Measurements from ENCODE around the gene SYNE2. TPM values are rescaled to one million over a fixed set of nuclear protein-coding genes. Genes with fewer than 3 reads are reported as not detected.
A peak's percentile ranks its signal among the peaks of the same experiment; 100 is the strongest.
"Not testable (repeated sequence)": the region's sequence is repeated elsewhere in the genome, so short reads cannot be mapped to it uniquely, and the experiment has no call there.

The SYNE2 gene
- total and polyA plus RNA-seq, 4 donors = 49.1 to 97.9 (median 55.9) TPM

GRCh38 chr14:64118403-64118742 is 265.6 kb downstream of the SYNE2 start:
- not testable (repeated sequence) for H3K4me3 ChIP-seq (ENCODE audit: low read depth, low read length); H3K36me3 ChIP-seq (ENCODE audit: control insufficient read depth, insufficient read depth, low read length); H3K4me1 ChIP-seq (ENCODE audit: control insufficient read depth, insufficient read depth, low read length); H3K27ac ChIP-seq (ENCODE audit: low read depth, low read length); DNase-seq (ENCODE audit: low read depth in 4 of 6, low spot score in 6 of 6); H3K27me3 ChIP-seq (ENCODE audit: control insufficient read depth, insufficient read depth, low read length); H3K9me3 ChIP-seq (ENCODE audit: control insufficient read depth, insufficient read depth, low read length)
- 100% methylated on average over 1 of the region's 7 CpGs for WGBS (ENCODE audit: insufficient coverage)

- H3K9me3 ChIP-seq (ENCODE audit: control insufficient read depth, insufficient read depth, low read length) = no peaks in the 10 kb centered on the region
- peaks cover 3% of the 10 kb centered on the region for H3K36me3 ChIP-seq (ENCODE audit: control insufficient read depth, insufficient read depth, low read length)
- no peak overlapping the region for H3K4me3 ChIP-seq (ENCODE audit: low read depth, low read length)
- H3K4me1 ChIP-seq (ENCODE audit: control insufficient read depth, insufficient read depth, low read length) = no peaks in the 10 kb centered on the region
- no peak overlapping the region for H3K27ac ChIP-seq (ENCODE audit: low read depth, low read length)
- no peaks in the 10 kb centered on the region for H3K27me3 ChIP-seq (ENCODE audit: control insufficient read depth, insufficient read depth, low read length)
- no peak for DNase-seq (ENCODE audit: low read depth in 4 of 6, low spot score in 6 of 6)
- no CpG with 5 or more reads among the region's 2 CpGs for WGBS (ENCODE audit: insufficient coverage)
These were observed 266.1 kb downstream of the SYNE2 start for GRCh38 chr14:64118892-64119291.

GRCh38 chr14:64119500-64119899 is 266.7 kb downstream of the SYNE2 start:
- Histone ChIP-seq H3K9me3 (ENCODE audit: control insufficient read depth, insufficient read depth, low read length) (no peaks in the 10 kb centered on the region), H3K36me3 (ENCODE audit: control insufficient read depth, insufficient read depth, low read length) (peaks cover 3% of the 10 kb centered on the region), H3K4me3 (ENCODE audit: low read depth, low read length) (no peak overlapping the region), H3K27ac (ENCODE audit: low read depth, low read length) (no peak overlapping the region), H3K27me3 (ENCODE audit: control insufficient read depth, insufficient read depth, low read length) (no peaks in the 10 kb centered on the region), H3K4me1 (ENCODE audit: control insufficient read depth, insufficient read depth, low read length) (no peaks in the 10 kb centered on the region)
- WGBS (ENCODE audit: insufficient coverage) = no CpG with 5 or more reads among the region's 2 CpGs
- peak in 1 of 6 donors; percentile 20 for DNase-seq (ENCODE audit: low read depth in 4 of 6, low spot score in 6 of 6)

GRCh38 chr14:64119980-64120379 is 267.2 kb downstream of the SYNE2 start:
- Histone ChIP-seq H3K4me1 (ENCODE audit: control insufficient read depth, insufficient read depth, low read length) (no peaks in the 10 kb centered on the region), H3K4me3 (ENCODE audit: low read depth, low read length) (no peak overlapping the region), H3K9me3 (ENCODE audit: control insufficient read depth, insufficient read depth, low read length) (no peaks in the 10 kb centered on the region), H3K36me3 (ENCODE audit: control insufficient read depth, insufficient read depth, low read length) (peaks cover 3% of the 10 kb centered on the region), H3K27me3 (ENCODE audit: control insufficient read depth, insufficient read depth, low read length) (no peaks in the 10 kb centered on the region), H3K27ac (ENCODE audit: low read depth, low read length) (no peak overlapping the region)
- DNase-seq (ENCODE audit: low read depth in 4 of 6, low spot score in 6 of 6) = peak in 1 of 6 donors; percentile 28

GRCh38 chr14:64123241-64123822 is 270.5 kb downstream of the SYNE2 start:
- no peak for DNase-seq (ENCODE audit: low read depth in 4 of 6, low spot score in 6 of 6)
- Histone ChIP-seq H3K27ac (ENCODE audit: low read depth, low read length) (no peak overlapping the region), H3K4me3 (ENCODE audit: low read depth, low read length) (no peak overlapping the region), H3K4me1 (ENCODE audit: control insufficient read depth, insufficient read depth, low read length) (no peaks in the 10 kb centered on the region), H3K9me3 (ENCODE audit: control insufficient read depth, insufficient read depth, low read length) (no peaks in the 10 kb centered on the region), H3K27me3 (ENCODE audit: control insufficient read depth, insufficient read depth, low read length) (no peaks in the 10 kb centered on the region), H3K36me3 (ENCODE audit: control insufficient read depth, insufficient read depth, low read length) (peaks cover 6% of the 10 kb centered on the region)
- WGBS (ENCODE audit: insufficient coverage) = 97% methylated on average over 5 of the region's 5 CpGs

- Histone ChIP-seq H3K4me3 (ENCODE audit: low read depth, low read length) (no peak overlapping the region), H3K27me3 (ENCODE audit: control insufficient read depth, insufficient read depth, low read length) (no peaks in the 10 kb centered on the region), H3K27ac (ENCODE audit: low read depth, low read length) (no peak overlapping the region), H3K4me1 (ENCODE audit: control insufficient read depth, insufficient read depth, low read length) (no peaks in the 10 kb centered on the region), H3K36me3 (ENCODE audit: control insufficient read depth, insufficient read depth, low read length) (peaks cover 6% of the 10 kb centered on the region), H3K9me3 (ENCODE audit: control insufficient read depth, insufficient read depth, low read length) (no peaks in the 10 kb centered on the region)
- DNase-seq (ENCODE audit: low read depth in 4 of 6, low spot score in 6 of 6) = no peak
- 79% methylated on average over 2 of the region's 2 CpGs for WGBS (ENCODE audit: insufficient coverage)
These were observed 272.5 kb downstream of the SYNE2 start for GRCh38 chr14:64125270-64125669.

- Histone ChIP-seq H3K27ac (ENCODE audit: low read depth, low read length) (no peak overlapping the region), H3K27me3 (ENCODE audit: control insufficient read depth, insufficient read depth, low read length) (no peaks in the 10 kb centered on the region), H3K36me3 (ENCODE audit: control insufficient read depth, insufficient read depth, low read length) (peaks cover 6% of the 10 kb centered on the region)
These were observed 273.7 kb downstream of the SYNE2 start for GRCh38 chr14:64126548-64126947.

GRCh38 chr14:64137657-64138290 is 285.0 kb downstream of the SYNE2 start:
- WGBS (ENCODE audit: insufficient coverage) = 85% methylated on average over 7 of the region's 9 CpGs

More at GRCh38 chr14:64126548-64126947, 273.7 kb downstream of the SYNE2 start:
- Histone ChIP-seq H3K4me3 (ENCODE audit: low read depth, low read length) (no peak overlapping the region), H3K4me1 (ENCODE audit: control insufficient read depth, insufficient read depth, low read length) (no peaks in the 10 kb centered on the region), H3K9me3 (ENCODE audit: control insufficient read depth, insufficient read depth, low read length) (no peaks in the 10 kb centered on the region)
- no peak for DNase-seq (ENCODE audit: low read depth in 4 of 6, low spot score in 6 of 6)
- 96% methylated on average over 4 of the region's 6 CpGs for WGBS (ENCODE audit: insufficient coverage)

GRCh38 chr14:64147126-64147790 is 294.5 kb downstream of the SYNE2 start:
- H3K4me1 ChIP-seq (ENCODE audit: control insufficient read depth, insufficient read depth, low read length) = no peaks in the 10 kb centered on the region
- H3K27ac ChIP-seq (ENCODE audit: low read depth, low read length) = no peak overlapping the region
- H3K36me3 ChIP-seq (ENCODE audit: control insufficient read depth, insufficient read depth, low read length) = peaks cover 10% of the 10 kb centered on the region
- H3K9me3 ChIP-seq (ENCODE audit: control insufficient read depth, insufficient read depth, low read length) = no peaks in the 10 kb centered on the region
- WGBS (ENCODE audit: insufficient coverage) = 82% methylated on average over 5 of the region's 7 CpGs
- no peaks in the 10 kb centered on the region for H3K27me3 ChIP-seq (ENCODE audit: control insufficient read depth, insufficient read depth, low read length)
- DNase-seq (ENCODE audit: low read depth in 4 of 6, low spot score in 6 of 6) = no peak
- H3K4me3 ChIP-seq (ENCODE audit: low read depth, low read length) = no peak overlapping the region

More at GRCh38 chr14:64137657-64138290, 285.0 kb downstream of the SYNE2 start:
- H3K36me3 ChIP-seq (ENCODE audit: control insufficient read depth, insufficient read depth, low read length) = peaks cover 7% of the 10 kb centered on the region
- H3K9me3 ChIP-seq (ENCODE audit: control insufficient read depth, insufficient read depth, low read length) = no peaks in the 10 kb centered on the region
- H3K27ac ChIP-seq (ENCODE audit: low read depth, low read length) = no peak overlapping the region
- no peak overlapping the region for H3K4me3 ChIP-seq (ENCODE audit: low read depth, low read length)
- no peaks in the 10 kb centered on the region for H3K4me1 ChIP-seq (ENCODE audit: control insufficient read depth, insufficient read depth, low read length)
- H3K27me3 ChIP-seq (ENCODE audit: control insufficient read depth, insufficient read depth, low read length) = no peaks in the 10 kb centered on the region
- peak in 1 of 6 donors; percentile 18 for DNase-seq (ENCODE audit: low read depth in 4 of 6, low spot score in 6 of 6)

GRCh38 chr14:64149921-64150320 is 297.1 kb downstream of the SYNE2 start:
- 100% methylated on average over 2 of the region's 8 CpGs for WGBS (ENCODE audit: insufficient coverage)
- Histone ChIP-seq H3K9me3 (ENCODE audit: control insufficient read depth, insufficient read depth, low read length) (no peaks in the 10 kb centered on the region), H3K4me1 (ENCODE audit: control insufficient read depth, insufficient read depth, low read length) (no peaks in the 10 kb centered on the region), H3K36me3 (ENCODE audit: control insufficient read depth, insufficient read depth, low read length) (peaks cover 8% of the 10 kb centered on the region), H3K27ac (ENCODE audit: low read depth, low read length) (no peak overlapping the region), H3K4me3 (ENCODE audit: low read depth, low read length) (no peak overlapping the region), H3K27me3 (ENCODE audit: control insufficient read depth, insufficient read depth, low read length) (no peaks in the 10 kb centered on the region)
- no peak for DNase-seq (ENCODE audit: low read depth in 4 of 6, low spot score in 6 of 6)

Measured in spinal cord (tissue), 10 donors.